K562 (cell line): ENCODE data around the gene OR10A2. TPM values are rescaled to one million over a fixed set of nuclear protein-coding genes. Genes with fewer than 3 reads are reported as not detected.
A peak's percentile ranks its signal among the peaks of the same experiment; 100 is the strongest.

ENCODE experiments used
- ATAC-seq: fragments of 200-7000 bp; cut with Tn5 transposase; 3 replicates; pipeline ENCODE4 v1.9.1; 2020; ENCODE audit warnings: moderate library complexity
- BruUV-seq: library from RNA; stranded (reverse); fragments of 400-500 nt; replicated peaks from 2 replicates; lab custom pipeline; 2021; lab: Mats Ljungman, UMichigan
- CTCF ChIA-PET: fragments of 300-600 bp; formaldehyde crosslinking; extraction: SDS; loops from one replicate; lab custom pipeline; 2021; ENCODE audit warnings: low intra/inter-chr PET ratio; lab: Yijun Ruan, JAX
- POLR2A ChIA-PET: fragments of 300-600, 350-650 bp; sonication (Branson Sonifier 250); formaldehyde crosslinking; extraction: SDS; loops from one replicate; lab custom pipeline; 2021; ENCODE audit warnings: antibody characterized with exemption, inconsistent platforms; lab: Yijun Ruan, JAX
- DNase-seq, 4 experiments: peaks; one replicate each; pipeline versions ENCODE4 v3.0.0 to v3.0.0-alpha.2; 2011 to 2018; ENCODE audit warnings: low spot score in 3 of 4, mixed read lengths in 3 of 4; ENCODE audit errors: extremely low read depth in 1 of 4
- FAIRE-seq: peaks from 2 replicates; lab custom pipeline; 2011; peaks lifted over from hg19 to GRCh38; lab: Jason Lieb, UNC
- H2AFZ ChIP-seq: 2 replicates; pipeline ENCODE4 v1.6.0; 2011; ENCODE audit warnings: low read depth, low read length, control low read depth, inconsistent platforms
- H3K27ac ChIP-seq: fragments of 200-600 bp; 3 replicates; pipeline ENCODE4 v1.8.0; 2011; ENCODE audit warnings: low read depth, mild to moderate bottlenecking, control low read depth, inconsistent platforms, low read length, moderate library complexity, mixed read lengths; ENCODE audit errors: extremely low read depth
- H3K27me3 ChIP-seq, 2 experiments: fragments of 300-600 bp in 1 of 2; 2 replicates in 1 of 2; 3 replicates in 1 of 2; pipeline versions ENCODE4 v1.6.0 to v1.8.0; 2011; ENCODE audit warnings: inconsistent platforms in 2 of 2, low read length in 2 of 2, mild to moderate bottlenecking in 1 of 2, mixed read lengths in 1 of 2, moderate library complexity in 1 of 2; ENCODE audit not compliant: control insufficient read depth in 2 of 2, insufficient read depth in 2 of 2
- H3K36me3 ChIP-seq: fragments of 300-600 bp; 3 replicates; pipeline ENCODE4 v1.8.0; 2011; ENCODE audit warnings: mild to moderate bottlenecking, low read length, inconsistent platforms; ENCODE audit not compliant: control insufficient read depth, insufficient read depth
- H3K4me1 ChIP-seq, 2 experiments: fragments of 200-600 bp in 1 of 2; replicated peaks in 1 of 2; 2 replicates in 1 of 2; 3 replicates in 1 of 2; pipeline versions ENCODE4 v1.5.1 to v1.8.0; 2011; ENCODE audit warnings: inconsistent platforms in 2 of 2, low read length in 2 of 2, mild to moderate bottlenecking in 1 of 2, mixed read lengths in 1 of 2, moderate library complexity in 1 of 2; ENCODE audit not compliant: control insufficient read depth in 2 of 2, insufficient read depth in 2 of 2
- H3K4me2 ChIP-seq: 2 replicates; pipeline ENCODE4 v1.6.1; 2011; ENCODE audit warnings: low read length, control low read depth, inconsistent platforms, mixed read lengths; ENCODE audit not compliant: insufficient read depth
- H3K4me3 ChIP-seq: fragments of 200-600 bp; sonication (generic), shearing (Covaris generic); 2 replicates; pipeline ENCODE4 v1.5.1; 2016; ENCODE audit warnings: control low read depth, inconsistent platforms
- H3K79me2 ChIP-seq: fragments of 200-600 bp; 3 replicates; pipeline ENCODE4 v1.8.0; 2011; ENCODE audit warnings: low read length, inconsistent platforms; ENCODE audit not compliant: control insufficient read depth, insufficient read depth
- H3K9ac ChIP-seq, 2 experiments: 2 replicates each; pipeline versions ENCODE4 v1.6.0 to v1.6.1; 2011; ENCODE audit warnings: low read depth in 2 of 2, low read length in 2 of 2, control low read depth in 1 of 2, inconsistent platforms in 1 of 2, mild to moderate bottlenecking in 1 of 2, mixed read lengths in 1 of 2; ENCODE audit not compliant: insufficient read depth in 1 of 2
- H3K9me1 ChIP-seq: one replicate; pipeline ENCODE4 v1.6.0; 2011; ENCODE audit warnings: inconsistent platforms, mild to moderate bottlenecking, low read length, moderate library complexity; ENCODE audit not compliant: control insufficient read depth, insufficient read depth
- H3K9me3 ChIP-seq: replicated peaks from 2 replicates; pipeline ENCODE4 v1.5.1; 2011; ENCODE audit warnings: low read depth, low read length, inconsistent platforms; ENCODE audit not compliant: control insufficient read depth, insufficient read depth
- H4K20me1 ChIP-seq: replicated peaks from 2 replicates; pipeline ENCODE4 v1.6.1; 2011; ENCODE audit warnings: low read length, inconsistent platforms, mixed read lengths; ENCODE audit not compliant: control insufficient read depth, insufficient read depth
- ARID3A ChIP-seq: IDR thresholded peaks from 2 replicates; pipeline ENCODE4 v1.6.1; 2012; ENCODE audit warnings: low read depth, low read length, improper control_type of control experiment, borderline replicate concordance
- ATF3 ChIP-seq, 2 experiments: fragments of 450-650 bp in 1 of 2; sonication (generic) in 1 of 2; formaldehyde crosslinking in 1 of 2; IDR thresholded peaks in 1 of 2; conservative IDR thresholded peaks in 1 of 2; 2 replicates each; pipeline versions ENCODE4 v1.6.1 to v1.8.1; 2016 to 2023; ENCODE audit warnings: mild to moderate bottlenecking in 2 of 2, moderate library complexity in 2 of 2, inconsistent platforms in 1 of 2, missing genetic modification reagents in 1 of 2
- CREB1 ChIP-seq, 2 experiments: sonication (generic) in 1 of 2; formaldehyde crosslinking in 1 of 2; IDR thresholded peaks; 2 replicates each; pipeline versions ENCODE4 v1.6.1 to v1.8.0; 2012 to 2022; ENCODE audit warnings: inconsistent platforms in 1 of 2, mild to moderate bottlenecking in 1 of 2, missing genetic modification reagents in 1 of 2, moderate library complexity in 1 of 2
- GMEB1 ChIP-seq: fragments of 250-450 bp; sonication (Bioruptor Pico); IDR thresholded peaks from 2 replicates; pipeline ENCODE4 v1.4.0; 2020; ENCODE audit warnings: mild to moderate bottlenecking
- KDM1A ChIP-seq, 2 experiments: fragments of 450-650 bp; IDR thresholded peaks; 2 replicates each; pipeline ENCODE4 v1.6.1; 2016; ENCODE audit warnings: mild to moderate bottlenecking in 2 of 2
- MTA1 ChIP-seq: fragments of 450-650 bp; IDR thresholded peaks from 2 replicates; pipeline ENCODE4 v1.6.1; 2017; ENCODE audit warnings: borderline replicate concordance
- PHB ChIP-seq: fragments of 250-450 bp; sonication (Bioruptor Pico); IDR thresholded peaks from 2 replicates; pipeline ENCODE4 v1.5.0; 2021
- SRSF9 ChIP-seq: fragments of 200-400 bp; formaldehyde crosslinking; IDR thresholded peaks from 2 replicates; pipeline ENCODE4 v1.6.1; 2017; ENCODE audit warnings: low read depth, low read length, borderline replicate concordance
- TCF7L2 ChIP-seq: fragments of 150-350 bp; IDR thresholded peaks from 2 replicates; pipeline ENCODE4 v1.6.1; 2016; ENCODE audit warnings: low read depth, mild to moderate bottlenecking, low read length, moderate library complexity
- TFE3 ChIP-seq: fragments of 450-650 bp; formaldehyde crosslinking; IDR thresholded peaks from 2 replicates; pipeline ENCODE4 v1.4.0; 2020; ENCODE audit warnings: mild to moderate bottlenecking, mixed read lengths
- ZBTB1 ChIP-seq: sonication (generic); formaldehyde crosslinking; IDR thresholded peaks from 2 replicates; pipeline ENCODE4 v1.8.1; 2023; ENCODE audit warnings: missing genetic modification reagents, low read depth, mild to moderate bottlenecking, borderline replicate concordance
- ZBTB5 ChIP-seq: fragments of 450-650 bp; IDR thresholded peaks from 2 replicates; pipeline ENCODE4 v1.6.1; 2017; ENCODE audit warnings: antibody characterized with exemption
- WGBS: fragments of 100-300 bp; shearing (Covaris generic); methylation state at CpG from one replicate; pipeline ENCODE4 v1.1.6; 2016; ENCODE audit warnings: low coverage, mixed read lengths; ENCODE audit not compliant: insufficient coverage; ENCODE audit errors: missing lambda C conversion rate; 5-methylcytosine and 5-hydroxymethylcytosine counted together
- in situ Hi-C: fragments of 300-500 bp; cut with MboI; formaldehyde crosslinking; loops from 4 replicates; pipeline ENCODE4 v1.15.0; 2018; ENCODE audit warnings: inconsistent platforms, mixed read lengths
- intact Hi-C: fragments of 100-400 bp; cut with micrococcal nuclease; formaldehyde crosslinking; loops from 2 replicates; pipeline ENCODE4 v1.14.2; 2022
- polyA plus RNA-seq, 8 experiments: library from polyadenylated mRNA; depleted of rRNA in 4 of 8; stranded (reverse) in 5 of 8; unstranded in 3 of 8; fragments of >200 nt; fragmentation: Nextera tagmentation in 2 of 8; fragmentation: Illumina TruSeq in 1 of 8; extraction: Ambion mirVana in 2 of 8; extraction: Trizol in 1 of 8; gene quantifications; 2 replicates each; pipeline versions ENCODE4 v1.2.1 to v1.2.3, GENCODE V29; 2011 to 2014; ENCODE audit warnings: inconsistent platforms in 1 of 8, missing spikeins in 1 of 8
- total RNA-seq, 7 experiments: library from RNA; depleted of rRNA in 6 of 7; stranded (reverse); fragments of >200 nt in 6 of 7; fragmentation: Illumina TruSeq in 2 of 7; extraction: Trizol in 2 of 7; gene quantifications; 2 replicates each; pipeline versions ENCODE4 v1.2.1 to v1.2.3, GENCODE V29; 2011 to 2021; ENCODE audit warnings: low replicate concordance in 1 of 7

OR10A2 gene
- total and polyA plus RNA-seq, 9 of the 15 experiments (the other 6 are each of a cell fraction or from before 2014, with no cell fraction given), result 0.10 TPM; not detected in 8

GRCh38 chr11:6864438-6864837, 1.6 kb downstream of the OR10A2 start:
- Histone ChIP-seq H3K9me3 (no peaks in the 10 kb centered on the region), H3K4me2 (no peak overlapping the region), H2AFZ (no peak overlapping the region), H3K27me3 (no peaks in the 10 kb centered on the region), H3K9me1 (no peaks in the 10 kb centered on the region), H3K36me3 (no peaks in the 10 kb centered on the region), H3K4me1 (no peaks in the 10 kb centered on the region), H4K20me1 (no peaks in the 10 kb centered on the region), H3K9ac (no peak overlapping the region), H3K79me2 (no peaks in the 10 kb centered on the region), H3K27ac (no peak overlapping the region), H3K4me3 (no peak overlapping the region)
- POLR2A ChIA-PET, result interaction anchor here (0.6 to 2.5 kb wide), 2 partner anchors 11 to 491 kb away, joined by 3 to 10 read pairs; partner anchors contain the start of gene OR10A4
- CTCF ChIA-PET, result no interaction called here
- intact Hi-C loops (no loop called here), in situ Hi-C loops (no loop called here)
- no peak for FAIRE-seq
- ATAC-seq, result no peak
- no TSS peak for BruUV-seq
- no peak for DNase-seq
- 7% methylated on average over 1 of the region's 1 CpG for WGBS
- TF ChIP-seq ZBTB5, result no peak
- TF ChIP-seq ATF3 (IDR thresholded peaks at IDR 0.05), result peak; percentile 20; the same call in 1 of the 2 replicates
- no peak for TF ChIP-seq ATF3 (CRISPR knock-in tag; conservative IDR thresholded peaks at IDR 0.05)
- TF ChIP-seq CREB1 (IDR thresholded peaks at IDR 0.05), result no peak
- TF ChIP-seq CREB1 (CRISPR knock-in tag; IDR thresholded peaks at IDR 0.05), result no peak
- no peak for TF ChIP-seq ARID3A
- TF ChIP-seq TCF7L2, result no peak
- no peak for TF ChIP-seq MTA1
- TF ChIP-seq KDM1A (IDR thresholded peaks at IDR 0.05), result no peak
- peak; percentile 52 for TF ChIP-seq TFE3 (CRISPR knock-in tag)
- no peak for TF ChIP-seq ZBTB1 (CRISPR knock-in tag)
- no peak for TF ChIP-seq GMEB1
- no peak for TF ChIP-seq SRSF9
- no peak for TF ChIP-seq PHB (CRISPR knock-in tag)
